GM21576 (cell line): ENCODE results near the gene RAD17.
"Not testable (repeated sequence)": the region's sequence is repeated elsewhere in the genome, so short reads cannot be mapped to it uniquely, and the experiment has no call there.

Experiments used
- ATAC-seq: cut with Tn5 transposase; IDR thresholded peaks from one replicate; pipeline ENCODE4 v1.9.1; 2021; ENCODE audit warnings: mild to moderate bottlenecking, moderate library complexity; ENCODE audit not compliant: unreplicated experiment

The RAD17 gene

GRCh38 chr5:69372394-69372793, 2.8 kb downstream of the RAD17 start:
- ATAC-seq, result no peak

DNA sequence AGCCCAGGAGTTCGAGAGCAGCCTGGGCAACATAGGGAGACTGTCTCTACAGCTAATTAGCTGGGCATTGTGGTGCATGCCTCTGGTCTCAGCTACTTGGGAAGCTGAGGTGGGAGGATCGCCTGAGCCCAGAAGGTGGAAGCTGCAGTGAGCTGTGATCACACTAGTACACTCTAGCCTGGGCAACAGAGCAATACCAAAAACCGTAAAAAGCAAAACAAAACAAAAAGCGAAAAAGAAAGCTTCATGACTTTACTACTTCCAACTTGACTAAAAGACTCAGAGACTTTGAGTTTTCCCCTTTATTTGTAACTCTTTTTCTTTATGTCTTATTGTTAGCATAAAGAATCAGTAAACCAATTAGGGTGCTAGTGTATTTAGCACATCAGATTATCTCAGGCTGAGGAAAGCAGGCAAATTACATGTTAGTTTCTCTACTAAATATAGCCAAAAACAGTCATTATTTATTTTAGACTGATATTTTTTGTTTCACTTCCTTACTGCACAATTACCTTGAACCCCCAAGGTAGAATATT, 5.4 kb downstream of the RAD17 start:
- peak; percentile 69 for ATAC-seq

DNA sequence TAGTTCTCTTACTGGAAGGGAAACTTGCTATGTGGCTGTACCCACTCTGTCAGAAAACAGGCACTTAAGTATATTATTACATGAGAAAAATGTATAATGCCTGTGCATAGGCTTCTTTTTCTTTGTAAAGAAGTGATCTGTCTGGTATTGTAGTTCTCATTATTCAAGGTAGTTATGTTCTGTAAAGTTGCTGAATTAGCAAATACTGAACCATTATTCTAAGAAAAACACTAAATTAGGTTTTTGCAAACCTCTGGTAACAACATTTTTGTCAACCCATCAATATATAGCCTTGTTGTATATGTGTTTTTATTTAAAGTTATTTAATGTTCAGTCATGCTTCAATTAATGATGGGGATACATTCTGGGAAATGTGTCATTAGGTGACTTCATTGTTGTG, 8.8 kb downstream of the RAD17 start:
- ATAC-seq, result no peak

DNA sequence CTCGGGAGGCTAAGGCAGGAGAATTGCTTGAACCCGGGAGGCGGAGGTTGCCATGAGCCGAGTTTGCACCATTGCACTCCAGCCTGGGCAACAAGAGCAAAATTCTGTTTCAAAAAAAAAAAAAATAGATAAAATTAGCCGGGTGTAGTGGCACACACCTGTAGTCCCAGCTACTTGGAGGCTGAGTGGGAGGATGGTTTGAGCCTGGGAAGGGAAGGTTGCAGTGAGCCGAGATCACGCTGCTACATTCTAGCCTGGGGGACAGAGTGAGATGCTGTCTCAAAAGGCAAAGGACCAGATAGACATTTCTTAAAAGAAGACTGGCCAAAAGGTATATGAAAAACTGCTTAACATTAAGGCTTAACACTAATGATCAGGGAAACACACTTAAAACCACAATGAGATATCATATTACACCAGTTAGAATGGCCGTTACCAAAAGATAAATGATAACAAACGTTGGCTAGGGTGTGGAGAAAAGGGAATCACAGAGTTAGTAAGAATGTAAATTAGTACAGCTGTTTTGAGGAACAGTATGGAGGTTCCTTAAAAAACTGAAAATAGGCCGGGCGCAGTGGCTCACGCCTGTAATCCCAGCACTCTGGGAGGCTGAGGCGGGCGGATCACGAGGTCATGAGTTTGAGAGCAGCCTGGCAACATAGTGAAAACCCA, 35.2 kb downstream of the RAD17 start:
- no peak for ATAC-seq

- peak; percentile 59 for ATAC-seq
Observed at GRCh38 chr5:69414885-69415583, 45.4 kb downstream of the RAD17 start, which contains the start of gene MARVELD2. Gene MARVELD2, plus strand, starts transcription at chr5:69415116. Its CDS starts 4,270 bp downstream, at chr5:69419386.

GRCh38 chr5:69415584-69415958, 46.0 kb downstream of the RAD17 start:
- no peak for ATAC-seq

- ATAC-seq, result no peak
Observed at GRCh38 chr5:69416180-69416579, 46.6 kb downstream of the RAD17 start.

DNA sequence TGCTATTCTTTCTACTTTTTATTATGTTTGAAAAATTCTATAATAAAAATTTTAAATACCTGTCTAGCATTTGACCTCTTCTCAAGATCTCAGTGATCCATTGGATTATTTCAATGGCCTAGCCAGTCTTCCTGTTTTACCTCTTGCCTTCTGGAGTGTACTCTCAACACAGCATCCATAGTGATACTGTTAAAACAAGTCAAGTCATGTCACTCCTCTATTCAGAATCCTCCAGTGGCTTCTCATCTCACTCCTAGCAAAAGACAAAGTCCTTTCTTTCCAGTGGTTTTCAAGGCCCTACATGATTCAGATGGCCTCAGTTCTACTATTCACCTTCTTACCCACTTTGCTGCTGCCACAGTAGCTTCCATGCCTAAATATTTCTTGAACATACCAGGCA, 47.1 kb downstream of the RAD17 start:
- ATAC-seq, result no peak

DNA sequence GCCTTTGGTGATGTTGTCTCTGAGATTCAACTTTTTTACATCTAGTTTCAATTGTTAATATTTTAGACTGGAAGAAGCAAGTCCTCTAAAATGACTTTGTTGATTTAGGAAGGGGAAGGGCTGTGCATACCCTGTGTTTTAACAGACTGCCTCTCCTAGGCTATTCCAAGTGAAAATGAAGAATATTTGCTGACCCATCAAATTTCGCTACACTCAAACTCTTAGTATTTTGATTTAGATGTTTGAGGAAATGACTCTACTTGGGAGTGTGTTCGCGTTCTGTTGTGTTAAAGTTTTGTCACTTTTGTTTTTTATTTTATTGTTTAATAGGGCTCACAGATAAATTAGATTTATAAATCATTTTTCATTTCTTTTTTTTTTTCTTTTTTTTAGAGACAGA, 48.9 kb downstream of the RAD17 start:
- no peak for ATAC-seq

DNA sequence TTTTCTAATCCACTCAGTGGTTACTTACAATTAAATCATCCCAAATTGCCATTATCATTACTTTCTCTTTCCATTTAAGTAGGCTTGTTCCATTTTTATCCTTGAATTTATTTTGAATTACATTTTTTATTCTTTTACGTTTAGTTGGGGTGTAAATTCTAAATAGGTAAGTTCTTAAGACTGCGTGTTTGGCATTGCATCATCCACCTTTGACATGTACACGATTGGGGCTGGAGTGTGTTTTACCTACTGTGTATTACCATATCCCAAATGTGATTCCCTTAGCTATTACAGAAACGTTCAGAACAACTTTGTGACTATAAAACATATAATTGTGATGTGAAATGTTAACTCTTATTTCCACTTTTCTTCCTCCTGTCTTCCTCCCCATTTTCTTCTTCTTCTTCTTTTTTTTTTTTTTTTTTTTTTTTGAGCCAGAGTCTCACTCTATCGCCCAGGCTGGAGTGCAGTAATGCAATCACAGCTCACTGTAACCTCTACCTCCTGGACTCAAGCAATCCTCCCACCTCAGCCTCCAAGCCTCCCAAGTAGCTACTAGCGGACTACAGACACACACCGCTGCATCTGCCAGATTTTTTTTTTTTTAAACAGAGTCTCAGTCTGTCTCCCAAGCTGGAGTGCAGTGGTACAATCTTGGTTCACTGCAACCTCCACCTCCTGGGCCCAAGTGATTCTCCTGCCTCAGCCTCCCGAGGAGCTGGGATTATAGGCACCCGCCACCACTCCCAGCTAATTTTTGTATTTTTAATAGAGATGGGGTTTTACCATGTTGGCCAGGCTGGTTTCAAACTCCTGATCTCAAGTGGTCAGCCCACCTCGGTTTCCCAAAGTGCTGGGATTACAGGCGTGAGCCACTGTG, 62.0 kb downstream of the RAD17 start:
- ATAC-seq, result no peak

GRCh38 chr5:69432412-69433206, 63.0 kb downstream of the RAD17 start:
- peak; percentile 62 for ATAC-seq

DNA sequence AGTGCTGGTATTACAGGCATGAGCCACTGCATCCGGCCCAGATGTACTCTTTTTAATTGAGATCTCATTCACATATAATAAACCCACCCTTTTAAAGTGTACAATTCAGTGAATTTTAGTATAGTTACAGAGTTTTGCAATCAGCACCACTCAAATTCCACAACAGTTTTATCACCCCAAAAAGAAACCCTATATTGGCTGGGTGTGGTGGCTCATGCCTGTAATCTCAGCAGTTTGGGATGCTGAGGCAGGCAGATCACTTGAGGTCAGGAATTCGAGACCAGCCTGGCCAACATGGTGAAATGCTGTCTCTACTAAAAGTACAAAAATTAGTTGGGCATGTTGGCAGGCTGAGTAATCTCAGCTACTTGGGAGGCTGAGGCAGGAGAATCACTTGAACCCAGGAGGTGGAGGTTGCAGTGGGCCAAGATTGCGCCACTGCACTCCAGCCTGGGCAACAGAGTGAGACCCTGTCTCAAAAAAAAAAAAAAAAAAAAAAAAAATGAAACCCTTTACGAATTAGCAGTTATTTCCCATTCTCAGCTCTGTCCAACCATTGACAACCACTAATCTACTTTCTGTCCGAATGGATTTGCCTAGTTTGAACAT, 65.8 kb downstream of the RAD17 start:
- ATAC-seq, result not testable (repeated sequence)

- no peak for ATAC-seq
Observed at GRCh38 chr5:69444127-69444754, 74.6 kb downstream of the RAD17 start.

- ATAC-seq, result no peak
Observed at GRCh38 chr5:69449511-69449910, 79.9 kb downstream of the RAD17 start.

DNA sequence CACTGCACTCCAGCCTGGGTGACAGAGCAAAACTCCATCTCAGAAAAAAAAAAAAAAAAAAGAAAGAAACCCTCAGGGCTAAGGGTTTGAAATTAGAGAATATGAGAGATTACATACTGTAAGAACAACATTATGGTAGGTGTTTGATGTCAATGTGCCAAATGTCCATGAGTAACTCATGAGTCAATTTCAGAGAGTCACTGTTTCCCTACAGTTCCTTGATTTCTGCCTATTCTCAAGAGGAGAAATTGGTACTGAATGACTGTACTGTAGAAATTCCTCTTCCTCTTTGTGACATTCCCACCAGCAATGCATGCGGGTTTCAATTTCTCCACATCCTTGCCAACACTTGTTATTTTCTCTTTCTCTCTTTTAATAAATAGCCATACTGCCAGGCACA, 80.5 kb downstream of the RAD17 start:
- no peak for ATAC-seq

- not testable (repeated sequence) for ATAC-seq
Observed at GRCh38 chr5:69450527-69450926, 80.9 kb downstream of the RAD17 start.

DNA sequence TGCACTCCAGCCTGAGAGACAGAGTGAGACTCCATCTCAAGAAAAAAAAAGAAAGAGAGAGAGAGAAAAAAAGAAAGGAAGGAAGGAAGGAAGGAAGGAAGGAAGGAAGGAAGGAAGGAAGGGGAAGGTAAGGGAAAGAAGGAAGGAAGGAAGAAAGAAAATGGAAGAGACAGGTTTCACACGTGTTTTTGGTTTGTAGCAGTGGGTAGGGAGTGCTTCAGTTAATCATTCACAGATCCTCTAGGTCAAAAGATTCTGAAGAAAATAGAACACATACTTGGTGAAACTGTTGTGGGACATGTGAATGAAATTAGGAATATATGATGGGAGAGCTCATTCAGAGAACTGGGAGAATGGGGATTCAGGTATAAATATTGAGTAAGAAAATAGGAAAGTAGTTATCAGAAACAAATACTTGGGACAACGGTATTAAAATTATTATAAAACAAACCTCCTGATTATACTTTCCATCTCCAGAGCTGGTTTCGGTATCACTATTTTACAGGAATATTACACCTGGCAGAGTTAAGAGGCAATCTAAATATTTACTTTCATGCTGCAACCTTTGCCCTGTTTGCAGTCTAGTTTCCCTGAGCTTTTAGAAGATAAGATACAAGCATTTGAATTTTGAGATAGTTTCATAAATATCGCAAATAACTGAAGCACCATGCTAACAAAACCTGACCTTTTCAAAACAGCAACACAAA, 82.5 kb downstream of the RAD17 start:
- ATAC-seq, result no peak

DNA sequence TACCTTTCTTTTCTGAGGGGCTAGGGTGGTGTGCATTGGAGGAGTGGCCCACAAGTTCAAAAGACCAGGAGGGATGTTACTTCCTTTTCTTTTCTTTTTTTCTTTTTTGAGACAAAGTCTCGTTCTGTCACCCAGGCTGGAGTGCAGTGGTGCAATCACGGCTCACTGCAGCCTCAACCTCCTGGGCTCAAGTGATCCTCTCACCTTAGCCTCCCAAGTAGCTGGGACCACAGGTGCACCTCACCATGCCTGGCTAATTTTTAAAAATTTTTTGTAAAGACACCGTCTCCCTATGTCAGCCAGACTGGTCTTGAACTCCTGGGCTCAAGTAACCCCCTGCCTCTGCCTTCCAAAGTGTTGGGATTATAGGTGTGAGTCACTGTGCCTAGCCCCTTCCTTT, 83.9 kb downstream of the RAD17 start:
- not testable (repeated sequence) for ATAC-seq
